Lower lobe of right lung (tissue), 2 donors: ENCODE results near the gene HIBCH. TPM values are rescaled to one million over a fixed set of nuclear protein-coding genes. Genes with fewer than 3 reads are reported as not detected.
"Not testable (repeated sequence)": the region's sequence is repeated elsewhere in the genome, so short reads cannot be mapped to it uniquely, and the experiment has no call there.

Experiments
- ATAC-seq, 2 donors: fragments of 200-7000 bp; cut with Tn5 transposase; one replicate each; pipeline ENCODE4 v1.9.1; 2020 to 2022; ENCODE audit warnings: mild to moderate bottlenecking in 2 of 2, moderate library complexity in 2 of 2
- DNase-seq: peaks from one replicate; pipeline ENCODE4 v3.0.0-alpha.2; 2020
- H3K27ac ChIP-seq: fragments of 200-600 bp; one replicate; pipeline ENCODE4 v1.8.0; 2022
- H3K27me3 ChIP-seq: fragments of 200-600 bp; one replicate; pipeline ENCODE4 v1.8.0; 2022; ENCODE audit warnings: low read depth
- H3K36me3 ChIP-seq: fragments of 200-600 bp; one replicate; pipeline ENCODE4 v1.8.0; 2022; ENCODE audit warnings: mild to moderate bottlenecking
- H3K4me1 ChIP-seq: fragments of 200-600 bp; one replicate; pipeline ENCODE4 v1.8.0; 2022
- H3K4me3 ChIP-seq: fragments of 200-600 bp; one replicate; pipeline ENCODE4 v1.8.0; 2022; ENCODE audit warnings: mild to moderate bottlenecking
- H3K9me3 ChIP-seq: fragments of 200-600 bp; one replicate; pipeline ENCODE4 v1.8.0; 2022
- CTCF ChIP-seq: fragments of 200-600 bp; IDR thresholded peaks from one replicate; pipeline ENCODE4 v1.8.0; 2022; ENCODE audit warnings: antibody characterized with exemption, mild to moderate bottlenecking
- intact Hi-C: fragments of 100-400 bp; cut with DNase I; formaldehyde crosslinking; loops from one replicate; pipeline ENCODE4 v1.11.0; 2022
- total RNA-seq: library from RNA; stranded (reverse); fragmentation: NEBNext Ultra II Directional; extraction: Animal tissue kit (Norgen Biotek cat#: 25700); gene quantifications from one replicate; pipeline ENCODE4 v1.2.1, GENCODE V29; 2021
- donor health status: DM: no; HTN: yes; CAD: no; lungs with severe emphysema.

HIBCH gene
- total RNA-seq, 1 donor from 2014 or later = 24.3 TPM

GRCh38 chr2:190302052-190302451 is 17.6 kb downstream of the HIBCH start:
- intact Hi-C loops = no loop called here
- no peak overlapping the region for H3K4me3 ChIP-seq
- no peak overlapping the region for H3K27ac ChIP-seq
- no peaks in the 10 kb centered on the region for H3K4me1 ChIP-seq
- H3K36me3 ChIP-seq = no peaks in the 10 kb centered on the region
- no peak for TF ChIP-seq CTCF
- ATAC-seq (no peak), DNase-seq (no peak)
- no peaks in the 10 kb centered on the region for H3K9me3 ChIP-seq
- no peaks in the 10 kb centered on the region for H3K27me3 ChIP-seq

GRCh38 chr2:190301032-190301431 is 18.6 kb downstream of the HIBCH start:
- intact Hi-C loops = no loop called here
- Histone ChIP-seq H3K27me3 (no peaks in the 10 kb centered on the region), H3K36me3 (peaks cover 7% of the 10 kb centered on the region), H3K4me1 (no peaks in the 10 kb centered on the region), H3K4me3 (no peak overlapping the region), H3K9me3 (no peaks in the 10 kb centered on the region), H3K27ac (no peak overlapping the region)
- TF ChIP-seq CTCF = no peak
- no peak for ATAC-seq
- DNase-seq = no peak

- DNase-seq, H3K9me3 ChIP-seq, H3K27ac ChIP-seq, ATAC-seq, H3K4me3 ChIP-seq, H3K27me3 ChIP-seq, intact Hi-C loops, H3K4me1 ChIP-seq: not testable (repeated sequence)
- peaks cover 29% of the 10 kb centered on the region for H3K36me3 ChIP-seq
Measured at GRCh38 chr2:190297880-190298279, 21.7 kb downstream of the HIBCH start.

GRCh38 chr2:190283783-190284182 is 35.8 kb downstream of the HIBCH start:
- TF ChIP-seq CTCF = no peak
- H3K27ac ChIP-seq = no peak overlapping the region
- ATAC-seq (no peak), DNase-seq (no peak)
- H3K27me3 ChIP-seq = no peaks in the 10 kb centered on the region
- intact Hi-C loops = no loop called here
- H3K9me3 ChIP-seq = no peaks in the 10 kb centered on the region
- peaks cover 3% of the 10 kb centered on the region for H3K36me3 ChIP-seq
- no peak overlapping the region for H3K4me3 ChIP-seq
- H3K4me1 ChIP-seq = no peaks in the 10 kb centered on the region

- intact Hi-C loops = no loop called here
- Histone ChIP-seq H3K4me3 (no peak overlapping the region), H3K27ac (no peak overlapping the region), H3K36me3 (no peaks in the 10 kb centered on the region), H3K9me3 (no peaks in the 10 kb centered on the region), H3K27me3 (no peaks in the 10 kb centered on the region), H3K4me1 (no peaks in the 10 kb centered on the region)
- DNase-seq = peak; percentile 46
- TF ChIP-seq CTCF = no peak
- peak; percentile 87 to 93 for ATAC-seq
Measured at GRCh38 chr2:190280565-190281350, 38.9 kb downstream of the HIBCH start.

- H3K9me3 ChIP-seq, ATAC-seq, H3K27me3 ChIP-seq, H3K4me3 ChIP-seq, H3K4me1 ChIP-seq, DNase-seq, H3K36me3 ChIP-seq, H3K27ac ChIP-seq: not testable (repeated sequence)
- intact Hi-C loops = loop anchor here (10.0 kb wide), 1 partner anchor 195 kb away; no protein-coding TSS in a partner anchor
Measured at GRCh38 chr2:190279256-190280134, 40.1 kb downstream of the HIBCH start.
